Measurements from ENCODE around the gene ITIH6.
"Not testable (repeated sequence)": the region's sequence is repeated elsewhere in the genome, so short reads cannot be mapped to it uniquely, and the experiment has no call there.

The ITIH6 gene

DNA sequence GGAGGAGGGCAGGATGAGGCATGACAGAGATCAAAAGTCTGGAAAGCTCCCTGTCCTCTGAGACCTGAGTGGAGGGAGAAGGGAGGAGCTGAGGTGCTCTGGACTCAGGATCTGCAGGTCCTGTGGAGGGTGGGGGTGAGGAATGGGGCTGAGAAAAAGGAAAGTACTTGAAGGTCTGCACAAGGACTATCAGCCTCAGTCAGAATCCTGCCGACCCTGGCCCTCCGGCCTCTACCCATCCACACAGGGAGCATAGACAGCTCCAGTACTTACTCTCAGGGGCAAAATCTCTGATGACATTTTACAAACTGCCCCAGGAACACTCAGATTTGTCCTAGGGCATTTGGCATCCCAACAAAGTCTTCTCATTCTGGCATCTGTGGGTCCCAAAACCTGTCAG is 991 bp upstream of the ITIH6 start:
- DNase-seq (ENCODE audit: low read depth), result no peak

GRCh38 chrX:54794795-54795194 is 3.3 kb downstream of the ITIH6 start:
- no peak for DNase-seq (ENCODE audit: low read depth)

GRCh38 chrX:54794028-54794427 is 4.0 kb downstream of the ITIH6 start:
- no peak for DNase-seq (ENCODE audit: low read depth)

DNA sequence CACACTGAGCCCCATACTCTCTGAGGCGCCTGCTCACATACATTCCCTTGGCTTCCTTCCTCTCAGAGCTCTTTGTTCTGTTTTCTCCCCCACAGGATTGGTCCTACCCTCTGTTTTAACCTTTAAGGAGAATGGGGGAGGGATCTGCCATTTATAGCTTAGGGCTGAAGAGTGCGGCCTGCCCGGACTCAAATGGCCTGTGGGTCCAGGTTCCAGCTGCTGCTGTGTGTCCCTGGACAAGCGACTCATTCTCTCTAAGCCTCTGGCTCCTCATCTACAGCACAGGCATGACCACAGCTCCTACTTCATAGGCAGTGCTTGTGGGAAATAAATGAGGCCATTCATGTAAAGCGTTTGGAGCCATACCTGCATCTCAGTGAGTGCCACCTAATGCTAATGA is 8.7 kb downstream of the ITIH6 start:
- not testable (repeated sequence) for DNase-seq (ENCODE audit: low read depth)

GRCh38 chrX:54788446-54788845 is 9.6 kb downstream of the ITIH6 start:
- no peak for DNase-seq (ENCODE audit: low read depth)

GRCh38 chrX:54786967-54787366 is 11.1 kb downstream of the ITIH6 start:
- DNase-seq (ENCODE audit: low read depth), result no peak

GRCh38 chrX:54785901-54786300 is 12.2 kb downstream of the ITIH6 start:
- no peak for DNase-seq (ENCODE audit: low read depth)

DNA sequence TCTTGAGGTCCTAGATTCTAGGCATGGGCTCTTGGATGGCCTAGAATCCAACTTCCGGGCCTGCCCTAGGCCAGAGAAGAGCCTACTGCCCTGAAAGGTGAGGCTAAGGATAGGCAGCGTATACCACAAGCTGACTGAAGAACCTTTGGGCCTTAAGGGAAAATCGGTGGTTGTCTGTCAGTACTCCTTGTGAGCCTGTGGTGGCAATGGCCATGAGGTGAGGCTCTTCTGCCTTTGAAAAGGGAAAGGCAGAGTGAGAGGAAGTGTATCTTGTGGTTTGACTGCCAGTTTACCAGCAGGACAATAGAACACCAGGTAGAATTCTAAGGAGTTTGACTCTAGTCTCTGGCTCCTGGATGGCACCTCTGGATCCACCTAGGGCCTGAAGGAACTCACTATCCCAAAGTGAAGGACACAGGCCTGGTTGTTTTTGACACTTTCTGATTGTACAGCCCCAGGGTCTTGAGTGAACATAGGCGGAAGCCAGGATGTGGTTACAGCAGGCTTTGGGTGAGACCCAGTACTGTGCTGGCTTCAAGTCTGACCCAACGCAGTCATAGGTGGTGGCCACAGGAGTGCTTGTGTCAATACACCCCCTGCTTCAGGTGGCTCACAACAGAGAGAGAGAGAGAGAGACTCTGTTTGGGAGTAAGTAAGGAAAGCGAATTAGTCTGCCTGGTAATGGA is 20.9 kb downstream of the ITIH6 start:
- DNase-seq (ENCODE audit: low read depth), result no peak

DNA sequence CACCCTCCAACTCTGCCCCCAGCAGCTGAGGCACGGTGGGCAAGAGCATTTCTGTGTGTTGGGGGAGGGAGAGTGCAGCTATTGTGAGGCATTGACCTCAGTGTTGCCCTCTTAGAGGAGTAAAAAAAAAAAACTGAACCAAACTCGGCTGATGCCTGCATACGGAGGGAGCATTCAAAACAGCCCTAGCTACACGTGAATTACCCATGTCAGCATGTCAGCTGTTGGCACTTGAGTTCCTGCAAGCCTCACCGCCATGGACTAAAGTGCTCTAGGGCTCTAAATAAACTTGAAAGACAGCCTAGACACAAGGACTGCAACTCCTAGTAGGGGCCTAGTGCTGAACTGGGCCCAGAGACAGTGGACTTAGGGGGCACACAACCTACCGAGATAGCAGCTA is 22.0 kb downstream of the ITIH6 start:
- DNase-seq (ENCODE audit: low read depth), result no peak

GRCh38 chrX:54774391-54775094 is 23.5 kb downstream of the ITIH6 start:
- DNase-seq (ENCODE audit: low read depth), result not testable (repeated sequence)

DNA sequence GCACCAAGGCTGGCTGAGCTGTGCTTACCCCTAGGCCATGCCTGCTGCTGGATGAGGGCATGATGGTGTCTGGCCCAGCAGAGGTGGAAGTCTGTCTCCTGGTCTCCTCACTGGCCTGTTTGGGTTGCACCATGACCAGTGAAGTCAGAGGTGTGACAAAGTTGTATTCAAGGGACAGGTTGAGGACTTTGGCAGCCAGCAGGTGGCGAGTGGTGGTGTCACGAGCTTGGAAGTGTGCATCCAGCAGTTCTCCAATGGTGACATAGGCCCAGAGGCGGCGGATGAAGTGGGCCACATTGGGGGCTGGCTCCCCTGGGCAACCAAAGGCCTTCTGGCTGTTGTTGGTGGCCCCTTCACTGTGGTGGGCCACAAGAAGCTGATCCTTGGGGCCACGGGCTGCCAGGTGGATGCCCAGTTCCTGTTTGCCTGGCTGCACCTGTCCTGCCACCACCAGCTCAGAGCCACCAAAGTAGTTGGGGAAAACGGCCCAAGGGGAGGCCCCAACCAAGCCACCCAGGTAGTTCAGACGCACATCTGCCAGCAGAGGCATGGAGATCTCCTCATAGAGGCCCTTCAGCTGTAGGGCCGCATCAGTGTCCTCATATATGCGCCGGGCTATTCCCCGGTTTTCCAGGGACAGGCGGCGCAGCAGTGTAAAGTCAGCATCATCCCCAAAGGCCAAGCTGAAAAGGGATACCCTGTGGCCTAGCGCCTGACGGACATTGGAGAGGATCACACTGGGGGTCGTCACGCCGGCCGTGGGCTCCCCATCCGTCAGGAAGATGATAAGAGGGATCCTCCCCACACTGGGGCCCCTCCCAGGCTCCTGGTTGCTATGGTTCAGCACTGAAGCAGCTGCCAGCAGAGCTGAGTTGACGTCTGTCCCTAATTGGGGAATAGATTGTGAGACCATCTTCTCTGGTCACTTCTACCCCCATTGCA is 39.7 kb downstream of the ITIH6 start:
- DNase-seq (ENCODE audit: low read depth), result no peak

GRCh38 chrX:54754854-54755253 is 43.2 kb downstream of the ITIH6 start:
- no peak for DNase-seq (ENCODE audit: low read depth)

GRCh38 chrX:54748626-54749025 is 49.4 kb downstream of the ITIH6 start:
- DNase-seq (ENCODE audit: low read depth), result no peak

DNA sequence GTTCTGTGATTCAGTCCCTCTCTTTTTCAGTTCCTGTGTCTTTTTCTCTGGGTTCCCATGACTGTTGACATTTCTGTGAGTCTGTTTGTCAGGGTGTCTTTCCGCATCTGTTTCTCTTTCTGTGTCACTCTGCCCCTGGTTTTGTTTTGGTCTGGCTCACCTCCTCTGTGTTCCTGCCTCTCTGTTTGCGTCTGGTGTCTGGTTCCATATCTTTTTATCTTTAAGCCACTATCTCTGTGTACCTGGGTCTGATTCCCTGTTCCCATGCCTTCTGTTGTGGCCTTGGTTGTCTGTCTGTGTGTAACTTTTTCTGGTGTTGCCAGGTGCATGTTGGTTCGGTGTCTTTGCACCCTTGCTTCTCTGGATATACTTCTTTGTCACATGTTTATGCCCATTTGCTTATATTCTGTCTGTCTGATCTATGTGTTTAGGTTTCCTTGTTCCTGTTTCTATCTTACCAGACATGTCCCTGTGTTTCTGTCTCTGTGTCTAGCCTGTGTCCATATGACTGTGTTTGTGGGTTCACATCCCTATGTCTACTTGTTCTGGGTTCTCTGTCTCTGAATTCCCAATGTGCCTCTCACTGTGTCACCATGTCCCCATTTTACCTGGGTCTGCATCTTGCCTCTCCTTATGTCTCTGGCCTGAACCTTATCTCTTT is 50.2 kb downstream of the ITIH6 start:
- DNase-seq (ENCODE audit: low read depth), result no peak

- DNase-seq (ENCODE audit: low read depth), result no peak
Observed at GRCh38 chrX:54746928-54747327, 51.1 kb downstream of the ITIH6 start.

DNA sequence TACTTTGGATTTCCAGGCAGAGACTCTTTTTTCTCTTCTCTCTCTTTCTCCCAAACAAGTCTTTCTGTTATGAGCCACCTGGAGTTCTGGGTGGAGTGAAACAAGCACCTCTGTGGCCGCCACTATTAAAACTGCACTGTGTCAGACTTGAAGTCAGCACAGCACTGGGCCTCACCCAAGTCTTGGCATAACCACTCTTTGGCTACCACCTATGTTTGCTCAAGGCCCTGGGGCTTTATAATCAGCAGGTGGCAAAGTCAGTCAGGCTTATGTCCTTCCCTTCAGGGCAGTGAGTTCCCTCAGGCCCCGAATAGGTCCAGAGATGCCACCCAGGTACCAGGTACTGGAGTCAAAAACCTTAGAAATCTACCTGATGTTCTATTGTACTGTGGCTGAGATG is 52.4 kb downstream of the ITIH6 start:
- no peak for DNase-seq (ENCODE audit: low read depth)

DNA sequence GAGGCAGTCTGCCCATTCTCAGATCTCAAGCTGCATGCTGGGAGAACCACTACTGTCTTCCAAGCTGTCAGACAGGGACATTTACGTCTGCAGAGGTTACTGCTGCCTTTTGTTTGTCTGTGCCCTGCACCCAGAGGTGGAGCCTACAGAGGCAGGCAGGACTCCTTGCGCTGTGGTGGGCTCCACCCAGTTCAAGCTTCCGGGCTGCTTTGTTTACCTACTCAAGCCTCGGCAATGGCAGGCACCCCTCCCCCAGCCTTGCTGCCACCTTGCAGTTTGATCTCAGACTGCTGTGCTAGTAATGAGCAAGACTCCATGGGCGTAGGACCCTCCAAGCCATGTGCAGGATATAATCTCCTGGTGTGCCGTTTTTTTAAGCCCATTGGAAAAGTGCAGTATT is 59.5 kb downstream of the ITIH6 start:
- DNase-seq (ENCODE audit: low read depth), result not testable (repeated sequence)

- DNase-seq (ENCODE audit: low read depth), result not testable (repeated sequence)
Observed at GRCh38 chrX:54736298-54736942, 61.6 kb downstream of the ITIH6 start.

GRCh38 chrX:54721424-54721823 is 76.6 kb downstream of the ITIH6 start:
- DNase-seq (ENCODE audit: low read depth), result no peak

- DNase-seq (ENCODE audit: low read depth), result no peak
Observed at GRCh38 chrX:54715621-54716020, 82.4 kb downstream of the ITIH6 start.

- DNase-seq (ENCODE audit: low read depth), result no peak
Observed at GRCh38 chrX:54714424-54714823, 83.6 kb downstream of the ITIH6 start.

- no peak for DNase-seq (ENCODE audit: low read depth)
Observed at GRCh38 chrX:54711735-54712134, 86.3 kb downstream of the ITIH6 start.

Measured in stimulated activated CD4-positive, alpha-beta T cell treated with anti-CD3 and anti-CD28 coated beads, Interleukin-2, amount 100 ng/mL, for 4 hours (primary cell).